ENCODE measurements around the gene POFUT1. TPM values are rescaled to one million over a fixed set of nuclear protein-coding genes. Genes with fewer than 3 reads are reported as not detected.

POFUT1 gene
- polyA plus RNA-seq, 1 donor (not counting 4 experiments of a cell fraction or from before 2014, with no cell fraction given) = 25.1 TPM

- dilution Hi-C loops (cut with MboI; ENCODE audit: extremely low pct_ligation_motif_present, low sequenced_read_pairs) = no loop called here
- Histone ChIP-seq H4K20me1 (ENCODE audit: control insufficient read depth, extremely low read depth, insufficient read depth, low read length) (no peaks in the 10 kb centered on the region), H3K79me2 (ENCODE audit: control insufficient read depth, insufficient read depth, low read length) (no peaks in the 10 kb centered on the region), H3K9me3 (ENCODE audit: control insufficient read depth, low read depth, low read length) (no peaks in the 10 kb centered on the region), H3K27ac (ENCODE audit: control insufficient read depth, insufficient read depth, low read length) (no peak overlapping the region), H3K9ac (ENCODE audit: control insufficient read depth, extremely low read depth, insufficient read depth, low read length) (no peak overlapping the region), H3K9me1 (ENCODE audit: control insufficient read depth, extremely low read depth, insufficient read depth, low read length) (peaks cover 6% of the 10 kb centered on the region), H3K4me2 (ENCODE audit: control insufficient read depth, extremely low read depth, insufficient read depth, low read depth, low read length) (no peak overlapping the region), H3K4me1 (ENCODE audit: control insufficient read depth, extremely low read depth, insufficient read depth, low read length) (peaks cover 9% of the 10 kb centered on the region), H3K27me3 (ENCODE audit: control insufficient read depth, extremely low read depth, insufficient read depth, low read length) (no peaks in the 10 kb centered on the region), H3K36me3 (ENCODE audit: control insufficient read depth in 2 of 2, extremely low read depth in 1 of 2, insufficient read depth in 2 of 2, low read length in 2 of 2) (peaks cover 22 to 25% of the 10 kb centered on the region in 2 experiments), H2AFZ (ENCODE audit: control insufficient read depth, low read length) (no peak overlapping the region), H3K4me3 (ENCODE audit: control insufficient read depth in 2 of 3, extremely low read depth in 1 of 3, insufficient read depth in 2 of 3, low read depth in 1 of 3, low read length in 3 of 3) (no peak overlapping the region)
- FAIRE-seq (no peak), DNase-seq (ENCODE audit: low read depth, low spot score) (no peak)
- no peak for TF ChIP-seq EZH2 (IDR thresholded peaks at IDR 0.05; ENCODE audit: low read length)
- TF ChIP-seq CTCF (optimal IDR thresholded peaks at IDR 0.05 in 1 of 3, IDR thresholded peaks at IDR 0.05 in 1 of 3, conservative IDR thresholded peaks at IDR 0.05 in 1 of 3; ENCODE audit: extremely low read depth in 1 of 3, insufficient read depth in 2 of 3, low read length in 3 of 3) = no peak
Measured at GRCh38 chr20:32237419-32237818, 29.7 kb downstream of the POFUT1 start.

GRCh38 chr20:32238483-32239425 is 31.1 kb downstream of the POFUT1 start:
- no peaks in the 10 kb centered on the region for H4K20me1 ChIP-seq (ENCODE audit: control insufficient read depth, extremely low read depth, insufficient read depth, low read length)
- H3K27ac ChIP-seq (ENCODE audit: control insufficient read depth, insufficient read depth, low read length) = no peak overlapping the region
- no peak overlapping the region for H2AFZ ChIP-seq (ENCODE audit: control insufficient read depth, low read length)
- H3K36me3 ChIP-seq (ENCODE audit: control insufficient read depth in 2 of 2, extremely low read depth in 1 of 2, insufficient read depth in 2 of 2, low read length in 2 of 2) = peaks cover 12 to 15% of the 10 kb centered on the region in 2 experiments
- peaks cover 9% of the 10 kb centered on the region for H3K4me1 ChIP-seq (ENCODE audit: control insufficient read depth, extremely low read depth, insufficient read depth, low read length)
- dilution Hi-C loops (cut with MboI; ENCODE audit: extremely low pct_ligation_motif_present, low sequenced_read_pairs) = no loop called here
- FAIRE-seq = no peak
- H3K4me2 ChIP-seq (ENCODE audit: control insufficient read depth, extremely low read depth, insufficient read depth, low read depth, low read length) = no peak overlapping the region
- TF ChIP-seq EZH2 (IDR thresholded peaks at IDR 0.05; ENCODE audit: low read length) (no peak), CTCF (optimal IDR thresholded peaks at IDR 0.05 in 1 of 3, IDR thresholded peaks at IDR 0.05 in 1 of 3, conservative IDR thresholded peaks at IDR 0.05 in 1 of 3; ENCODE audit: extremely low read depth in 1 of 3, insufficient read depth in 2 of 3, low read length in 3 of 3) (no peak)
- H3K9ac ChIP-seq (ENCODE audit: control insufficient read depth, extremely low read depth, insufficient read depth, low read length) = no peak overlapping the region
- no peaks in the 10 kb centered on the region for H3K9me3 ChIP-seq (ENCODE audit: control insufficient read depth, low read depth, low read length)
- H3K27me3 ChIP-seq (ENCODE audit: control insufficient read depth, extremely low read depth, insufficient read depth, low read length) = no peaks in the 10 kb centered on the region
- H3K4me3 ChIP-seq (ENCODE audit: control insufficient read depth in 2 of 3, extremely low read depth in 1 of 3, insufficient read depth in 2 of 3, low read depth in 1 of 3, low read length in 3 of 3) = no peak overlapping the region
- H3K9me1 ChIP-seq (ENCODE audit: control insufficient read depth, extremely low read depth, insufficient read depth, low read length) = peaks cover 6% of the 10 kb centered on the region
- no peaks in the 10 kb centered on the region for H3K79me2 ChIP-seq (ENCODE audit: control insufficient read depth, insufficient read depth, low read length)
- no peak for DNase-seq (ENCODE audit: low read depth, low spot score)
